Measurements from ENCODE around the gene ECHS1. TPM values are rescaled to one million over a fixed set of nuclear protein-coding genes. Genes with fewer than 3 reads are reported as not detected.

The ECHS1 gene
- total RNA-seq, 1 donor = 56.1 TPM

DNA sequence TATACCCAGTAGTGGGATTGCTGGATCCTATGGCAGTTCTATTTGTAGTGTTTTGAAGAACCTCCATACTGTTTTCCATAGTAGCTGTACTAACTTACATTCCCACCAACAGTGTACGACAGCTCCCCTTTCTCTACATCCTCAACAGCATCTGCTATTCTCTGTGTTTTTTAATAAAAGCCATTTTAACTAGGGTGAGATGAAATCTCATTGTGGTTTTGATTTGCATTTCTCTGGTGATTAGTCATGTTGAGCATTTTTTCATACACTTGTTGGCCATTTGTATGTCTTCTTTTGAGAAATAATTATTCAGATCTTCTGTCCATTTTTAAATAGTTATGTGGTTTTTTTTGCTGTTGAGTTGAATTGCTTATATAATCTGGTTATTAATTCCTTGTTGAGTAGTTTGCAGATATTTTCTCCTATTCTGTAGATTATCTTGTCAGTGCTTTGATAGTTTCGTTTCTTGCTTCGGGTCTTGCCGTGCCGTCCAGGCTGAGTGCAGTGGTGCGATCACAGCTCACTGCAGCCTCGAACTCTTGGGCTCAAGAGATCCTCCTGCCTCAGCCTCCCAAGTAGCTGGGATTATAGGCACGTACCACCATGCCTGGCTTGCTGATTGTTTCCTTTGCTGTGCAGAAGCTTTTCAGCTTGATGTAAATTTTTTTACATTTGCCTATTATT, 32.8 kb upstream of the ECHS1 start:
- no peak for DNase-seq (ENCODE audit: insufficient read length, low spot score, missing footprints)
- peak overlapping the region; percentile 25 for H3K4me2 ChIP-seq (ENCODE audit: insufficient read depth, low read length)
- H3K27me3 ChIP-seq (ENCODE audit: insufficient read depth, low read length) = no peaks in the 10 kb centered on the region
- H3K9me3 ChIP-seq (ENCODE audit: low read depth, low read length) = no peaks in the 10 kb centered on the region
- TF ChIP-seq, protein P1, sequence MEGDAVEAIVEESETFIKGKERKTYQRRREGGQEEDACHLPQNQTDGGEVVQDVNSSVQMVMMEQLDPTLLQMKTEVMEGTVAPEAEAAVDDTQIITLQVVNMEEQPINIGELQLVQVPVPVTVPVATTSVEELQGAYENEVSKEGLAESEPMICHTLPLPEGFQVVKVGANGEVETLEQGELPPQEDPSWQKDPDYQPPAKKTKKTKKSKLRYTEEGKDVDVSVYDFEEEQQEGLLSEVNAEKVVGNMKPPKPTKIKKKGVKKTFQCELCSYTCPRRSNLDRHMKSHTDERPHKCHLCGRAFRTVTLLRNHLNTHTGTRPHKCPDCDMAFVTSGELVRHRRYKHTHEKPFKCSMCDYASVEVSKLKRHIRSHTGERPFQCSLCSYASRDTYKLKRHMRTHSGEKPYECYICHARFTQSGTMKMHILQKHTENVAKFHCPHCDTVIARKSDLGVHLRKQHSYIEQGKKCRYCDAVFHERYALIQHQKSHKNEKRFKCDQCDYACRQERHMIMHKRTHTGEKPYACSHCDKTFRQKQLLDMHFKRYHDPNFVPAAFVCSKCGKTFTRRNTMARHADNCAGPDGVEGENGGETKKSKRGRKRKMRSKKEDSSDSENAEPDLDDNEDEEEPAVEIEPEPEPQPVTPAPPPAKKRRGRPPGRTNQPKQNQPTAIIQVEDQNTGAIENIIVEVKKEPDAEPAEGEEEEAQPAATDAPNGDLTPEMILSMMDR (IDR thresholded peaks at IDR 0.05; ENCODE audit: extremely low read depth, low read depth, low read length) = no peak
- H3K4me1 ChIP-seq (ENCODE audit: insufficient read depth, low read length) = peaks cover 16% of the 10 kb centered on the region
- no peak overlapping the region for H3K4me3 ChIP-seq (ENCODE audit: insufficient read depth, low read length)
- H4K20me1 ChIP-seq (ENCODE audit: insufficient read depth, low read length) = peaks cover 22% of the 10 kb centered on the region
- H3K36me3 ChIP-seq (ENCODE audit: insufficient read depth, low read length) = peaks cover 61% of the 10 kb centered on the region
- no peak overlapping the region for H2AFZ ChIP-seq (ENCODE audit: low read length)
- H3K79me2 ChIP-seq (ENCODE audit: insufficient read depth, low read length) = peaks cover 63% of the 10 kb centered on the region
- peak overlapping the region; percentile 24 for H3K27ac ChIP-seq (ENCODE audit: low read depth, low read length)

DNA sequence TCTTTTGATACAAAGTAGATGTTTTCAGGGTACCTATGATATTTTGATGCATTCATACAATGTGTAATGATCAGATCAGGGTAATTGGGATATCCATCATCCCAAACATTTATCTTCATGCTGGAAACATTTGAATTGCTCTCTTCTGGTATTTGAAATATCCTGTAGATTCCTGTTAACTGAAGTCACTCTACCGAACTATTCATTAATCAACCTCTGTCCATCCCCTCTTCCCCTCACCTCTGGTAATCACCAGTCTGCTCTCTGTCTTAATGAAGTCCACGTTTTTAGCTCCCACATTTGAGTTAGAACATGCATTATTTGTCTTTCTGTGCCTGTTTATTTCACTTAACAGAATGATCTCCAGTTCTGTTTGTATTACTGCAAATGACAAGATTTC, 32.1 kb upstream of the ECHS1 start:
- Histone ChIP-seq H3K4me3 (ENCODE audit: insufficient read depth, low read length) (no peak overlapping the region), H3K27me3 (ENCODE audit: insufficient read depth, low read length) (no peaks in the 10 kb centered on the region), H2AFZ (ENCODE audit: low read length) (no peak overlapping the region), H4K20me1 (ENCODE audit: insufficient read depth, low read length) (peaks cover 19% of the 10 kb centered on the region), H3K9me3 (ENCODE audit: low read depth, low read length) (no peaks in the 10 kb centered on the region), H3K4me2 (ENCODE audit: insufficient read depth, low read length) (peak overlapping the region; percentile 25), H3K27ac (ENCODE audit: low read depth, low read length) (peak overlapping the region; percentile 24), H3K79me2 (ENCODE audit: insufficient read depth, low read length) (peaks cover 62% of the 10 kb centered on the region), H3K36me3 (ENCODE audit: insufficient read depth, low read length) (peaks cover 60% of the 10 kb centered on the region), H3K4me1 (ENCODE audit: insufficient read depth, low read length) (peaks cover 16% of the 10 kb centered on the region)
- DNase-seq (ENCODE audit: insufficient read length, low spot score, missing footprints) = no peak
- TF ChIP-seq, protein P1 (IDR thresholded peaks at IDR 0.05; ENCODE audit: extremely low read depth, low read depth, low read length) = no peak

DNA sequence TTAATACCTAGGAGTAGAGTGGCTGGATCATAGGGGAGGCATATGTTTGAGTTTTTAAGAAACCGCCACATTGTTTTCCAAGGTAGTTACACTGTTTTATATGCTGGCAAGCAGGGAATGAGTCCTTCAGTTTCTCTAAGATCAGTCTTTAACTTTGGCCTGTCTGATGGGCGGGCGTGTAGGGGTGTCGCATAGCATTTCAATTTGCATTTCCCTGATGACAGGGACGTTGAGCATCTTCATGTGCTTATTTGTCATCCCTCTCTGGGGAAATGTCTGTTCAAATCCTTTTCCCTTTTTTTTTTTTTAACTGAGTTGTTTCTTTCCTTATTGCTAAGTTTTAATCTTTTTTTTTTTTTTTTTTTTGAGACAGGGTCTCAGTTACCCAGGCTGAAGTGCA, 30.6 kb upstream of the ECHS1 start:
- Histone ChIP-seq H3K9me3 (ENCODE audit: low read depth, low read length) (no peaks in the 10 kb centered on the region), H3K4me3 (ENCODE audit: insufficient read depth, low read length) (no peak overlapping the region), H3K4me2 (ENCODE audit: insufficient read depth, low read length) (no peak overlapping the region), H3K27me3 (ENCODE audit: insufficient read depth, low read length) (no peaks in the 10 kb centered on the region), H3K79me2 (ENCODE audit: insufficient read depth, low read length) (peaks cover 59% of the 10 kb centered on the region), H4K20me1 (ENCODE audit: insufficient read depth, low read length) (peaks cover 16% of the 10 kb centered on the region), H3K36me3 (ENCODE audit: insufficient read depth, low read length) (peaks cover 59% of the 10 kb centered on the region), H3K27ac (ENCODE audit: low read depth, low read length) (no peak overlapping the region), H3K4me1 (ENCODE audit: insufficient read depth, low read length) (peaks cover 16% of the 10 kb centered on the region), H2AFZ (ENCODE audit: low read length) (no peak overlapping the region)
- no peak for DNase-seq (ENCODE audit: insufficient read length, low spot score, missing footprints)
- TF ChIP-seq, protein P1 (IDR thresholded peaks at IDR 0.05; ENCODE audit: extremely low read depth, low read depth, low read length) = no peak

DNA sequence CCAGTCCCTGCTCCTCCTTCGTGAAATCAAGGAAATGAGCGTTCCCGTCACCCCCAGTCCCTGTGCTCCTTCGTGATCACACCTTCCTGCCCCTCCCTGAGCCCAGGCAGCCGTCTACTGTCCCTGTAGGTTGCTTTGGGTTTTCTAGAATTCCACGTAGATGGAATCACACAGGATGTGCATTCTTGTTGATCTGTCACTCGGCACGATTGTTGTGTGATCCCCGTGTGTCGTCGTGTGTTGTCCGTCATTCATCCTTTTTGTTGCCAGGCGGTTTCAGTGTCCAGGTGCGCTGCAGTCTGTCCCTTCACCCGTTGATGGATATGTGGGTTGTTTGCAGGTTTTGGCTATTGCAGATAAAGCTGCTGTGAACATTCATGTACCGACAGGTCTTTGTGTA, 30.2 kb upstream of the ECHS1 start:
- H4K20me1 ChIP-seq (ENCODE audit: insufficient read depth, low read length) = peaks cover 16% of the 10 kb centered on the region
- no peak overlapping the region for H3K4me2 ChIP-seq (ENCODE audit: insufficient read depth, low read length)
- H3K4me3 ChIP-seq (ENCODE audit: insufficient read depth, low read length) = no peak overlapping the region
- H3K4me1 ChIP-seq (ENCODE audit: insufficient read depth, low read length) = peaks cover 16% of the 10 kb centered on the region
- H3K27me3 ChIP-seq (ENCODE audit: insufficient read depth, low read length) = no peaks in the 10 kb centered on the region
- no peak overlapping the region for H3K27ac ChIP-seq (ENCODE audit: low read depth, low read length)
- peaks cover 64% of the 10 kb centered on the region for H3K36me3 ChIP-seq (ENCODE audit: insufficient read depth, low read length)
- DNase-seq (ENCODE audit: insufficient read length, low spot score, missing footprints) = no peak
- peaks cover 59% of the 10 kb centered on the region for H3K79me2 ChIP-seq (ENCODE audit: insufficient read depth, low read length)
- H2AFZ ChIP-seq (ENCODE audit: low read length) = no peak overlapping the region
- no peaks in the 10 kb centered on the region for H3K9me3 ChIP-seq (ENCODE audit: low read depth, low read length)
- TF ChIP-seq, protein P1 (IDR thresholded peaks at IDR 0.05; ENCODE audit: extremely low read depth, low read depth, low read length) = no peak
